GM18858 (cell line): ENCODE results near the gene ACTR5.
A peak's percentile ranks its signal among the peaks of the same experiment; 100 is the strongest.

Experiments
- ATAC-seq: cut with Tn5 transposase; IDR thresholded peaks from one replicate; pipeline ENCODE4 v1.9.1; 2021; ENCODE audit not compliant: unreplicated experiment

ACTR5 gene

DNA sequence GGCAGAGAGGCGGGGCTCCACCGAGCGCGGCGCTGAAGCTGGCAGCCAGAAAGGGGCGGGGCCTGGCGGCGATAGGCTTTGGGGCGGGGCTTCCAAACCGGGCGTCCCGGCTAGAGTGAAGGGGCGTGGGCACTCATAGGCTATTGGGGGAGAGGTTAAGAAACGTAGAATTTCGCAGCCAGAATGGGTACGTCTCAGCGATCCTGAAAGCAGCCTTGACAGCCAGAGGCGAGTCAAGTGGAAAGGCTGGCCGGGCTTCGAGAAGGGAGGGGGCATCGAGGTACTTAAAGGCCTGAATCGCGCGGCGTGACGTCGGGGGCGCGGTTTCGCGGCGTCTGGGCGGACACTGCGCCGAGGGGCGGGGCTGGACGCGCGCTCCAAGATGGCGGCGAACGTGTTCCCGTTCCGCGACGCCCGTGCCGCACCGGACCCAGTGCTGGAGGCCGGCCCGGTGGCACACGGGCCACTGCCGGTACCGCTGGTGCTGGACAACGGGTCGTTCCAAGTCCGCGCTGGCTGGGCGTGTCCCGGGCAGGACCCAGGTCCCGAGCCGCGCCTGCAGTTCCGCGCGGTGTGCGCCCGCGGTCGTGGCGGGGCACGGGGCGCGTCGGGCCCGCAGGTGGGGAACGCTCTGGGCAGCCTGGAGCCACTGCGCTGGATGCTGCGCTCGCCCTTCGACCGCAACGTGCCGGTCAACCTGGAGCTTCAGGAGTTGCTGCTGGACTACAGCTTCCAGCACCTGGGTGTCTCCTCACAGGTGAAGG lies at the start of gene ACTR5:
TSS of gene ACTR5 (plus strand) at position 364 of the 764 bp plus-strand sequence. CDS start at position 383, 19 bp downstream.
- peak; percentile 61 for ATAC-seq

DNA sequence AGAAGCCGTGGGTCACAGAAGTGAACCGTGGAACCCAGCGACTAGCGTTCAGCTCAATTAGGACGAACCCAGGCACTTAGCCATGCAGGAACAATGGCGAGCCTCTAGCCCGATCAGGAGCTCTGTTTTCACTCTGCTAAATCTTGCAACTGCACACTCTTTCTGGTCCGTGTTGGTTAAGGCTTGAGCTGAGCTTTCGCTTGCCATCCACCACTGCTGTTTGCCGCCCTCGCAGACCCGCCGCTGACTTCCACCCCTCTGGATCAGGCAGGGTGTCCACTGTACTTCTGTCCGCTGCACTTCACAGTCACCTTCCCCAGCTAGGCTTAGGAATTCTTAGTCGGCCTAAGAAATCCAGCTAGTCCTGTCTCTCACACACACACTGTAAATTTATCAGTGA lies 49.7 kb upstream of the ACTR5 start:
- no peak for ATAC-seq

DNA sequence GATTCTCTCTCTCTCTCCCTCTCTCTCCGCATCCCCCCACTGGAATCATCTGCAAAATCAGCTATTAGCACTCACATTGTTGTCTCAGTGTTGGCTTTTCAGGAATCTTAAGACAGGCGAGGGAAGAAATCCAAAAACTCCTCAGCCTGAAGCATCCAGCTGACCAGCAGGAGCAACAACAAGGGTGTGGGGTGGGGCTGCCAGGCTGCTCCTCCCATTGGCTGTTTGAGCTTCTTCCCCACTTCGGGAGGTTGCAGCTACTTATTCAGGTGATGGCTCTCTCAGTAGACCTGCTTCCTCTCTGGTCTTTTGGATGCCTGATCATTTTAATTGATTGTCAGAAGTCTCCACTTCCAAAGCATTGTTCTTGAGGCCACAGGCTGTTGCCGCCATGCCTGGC lies 48.1 kb upstream of the ACTR5 start:
- no peak for ATAC-seq

DNA sequence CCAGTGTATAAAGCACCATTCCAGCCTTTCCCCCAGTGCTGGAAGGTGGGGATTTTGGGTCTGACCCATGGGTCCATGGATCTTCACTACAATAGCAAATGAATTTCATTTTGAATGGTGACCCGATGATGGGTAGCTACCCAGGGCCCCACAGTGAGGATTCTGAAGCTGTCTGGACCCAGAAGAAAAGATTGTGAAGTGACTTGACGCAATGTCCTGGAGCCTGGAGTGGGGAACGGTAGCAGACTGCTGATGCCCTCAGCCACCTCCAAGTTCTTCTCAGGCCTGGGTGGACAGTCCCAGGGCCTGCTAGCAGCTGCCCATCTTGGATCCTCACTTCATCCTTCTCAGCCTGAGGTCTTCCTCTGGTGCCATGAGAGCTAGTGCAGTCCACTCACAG lies 47.3 kb upstream of the ACTR5 start:
- no peak for ATAC-seq

DNA sequence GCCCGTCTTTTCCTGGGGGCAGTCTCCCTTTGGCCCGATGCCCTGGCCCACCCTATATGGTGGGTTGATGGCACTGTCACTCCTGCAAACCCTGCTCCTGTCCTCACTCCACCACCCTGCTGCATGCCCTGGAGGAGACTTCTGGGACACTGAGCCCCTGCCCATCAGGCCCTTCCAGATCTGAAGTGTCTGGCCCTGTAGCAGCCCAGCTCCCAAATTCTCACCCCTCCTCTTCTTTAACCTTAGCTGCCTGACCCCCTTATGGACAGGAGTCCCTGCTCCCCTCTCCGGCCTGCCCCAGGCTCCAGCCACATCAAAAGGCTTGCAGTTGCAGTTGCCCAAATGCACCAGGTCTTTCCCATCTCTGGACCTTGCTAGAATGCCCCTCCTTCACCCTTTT lies 44.7 kb upstream of the ACTR5 start:
- no peak for ATAC-seq

DNA sequence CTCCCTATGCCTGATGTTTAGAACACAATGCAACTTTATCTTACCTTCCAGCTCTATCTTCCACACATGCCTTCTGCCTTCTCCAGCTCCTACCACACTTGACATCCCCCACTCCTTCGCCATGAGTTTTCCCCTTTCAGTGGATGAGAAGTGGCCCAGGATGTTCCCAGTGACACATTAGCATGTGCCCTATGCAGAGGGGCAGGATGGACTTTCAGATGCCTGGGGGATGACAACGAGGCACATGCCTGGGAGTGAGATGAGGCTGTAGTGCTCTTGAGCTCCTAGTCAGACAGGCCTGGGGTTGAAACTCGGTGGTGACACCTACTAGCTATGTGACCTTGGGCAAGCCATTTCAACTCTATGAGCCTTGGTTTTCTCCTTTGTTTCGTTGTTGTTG lies 44.1 kb upstream of the ACTR5 start:
- no peak for ATAC-seq

DNA sequence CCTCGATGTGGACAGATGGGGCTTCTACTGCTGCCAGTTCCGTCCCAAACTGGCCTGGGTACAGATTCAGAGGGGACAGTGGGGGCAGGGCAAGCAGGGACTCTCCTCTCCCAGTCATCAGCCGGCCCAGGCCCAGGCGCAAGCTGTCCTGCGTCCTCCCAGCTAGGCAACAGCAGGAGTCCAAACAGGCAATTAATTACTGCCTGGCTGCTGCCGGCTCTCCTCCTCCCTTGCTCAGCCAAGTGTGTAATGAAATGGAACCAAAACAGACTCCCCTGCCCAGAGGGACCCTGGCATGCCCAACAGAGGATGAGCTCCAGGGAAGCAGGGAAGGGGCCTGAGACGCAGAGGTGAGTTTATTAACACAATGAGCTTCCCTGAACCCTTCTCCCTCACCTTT lies 41.8 kb upstream of the ACTR5 start:
- ATAC-seq, result no peak

DNA sequence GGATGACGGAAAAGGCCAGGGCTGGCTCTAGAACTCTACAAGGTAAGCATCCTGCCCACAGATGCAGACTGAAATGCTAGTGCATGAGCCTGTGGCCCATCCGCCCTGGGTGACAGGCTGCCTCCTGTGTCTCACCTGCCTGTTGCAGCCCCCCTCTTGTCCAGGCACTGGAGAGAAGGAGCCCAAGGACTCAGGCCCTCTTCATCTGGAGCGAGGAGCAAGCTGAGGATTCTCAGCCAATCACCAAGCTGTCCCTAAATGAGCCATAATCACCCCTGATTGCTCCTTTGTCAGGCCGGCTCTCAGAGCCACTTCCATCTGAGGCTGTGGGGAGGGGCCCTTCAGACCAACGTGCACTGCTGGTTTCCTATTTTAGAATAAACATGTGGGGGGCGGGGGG lies 34.0 kb upstream of the ACTR5 start:
- ATAC-seq, result no peak

DNA sequence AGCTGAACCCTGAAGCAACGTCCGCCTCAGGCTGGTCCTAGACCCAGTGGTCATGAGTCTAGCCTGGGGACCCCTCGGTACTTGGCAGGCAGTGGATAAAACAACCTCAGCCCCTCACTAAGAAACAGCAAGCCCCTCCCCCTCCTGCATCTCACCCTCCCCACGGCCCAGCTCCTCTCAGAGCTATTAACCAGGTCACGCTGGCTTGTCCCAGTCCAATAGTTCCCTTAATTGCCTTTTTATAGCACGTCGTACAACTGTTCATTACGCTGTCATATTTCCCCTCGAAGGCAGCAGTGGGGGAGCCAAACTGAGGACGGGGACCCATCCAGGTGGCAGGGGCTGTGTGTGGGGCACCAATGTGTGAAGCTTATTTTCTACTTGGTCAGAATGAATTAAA lies 32.6 kb upstream of the ACTR5 start:
- no peak for ATAC-seq

DNA sequence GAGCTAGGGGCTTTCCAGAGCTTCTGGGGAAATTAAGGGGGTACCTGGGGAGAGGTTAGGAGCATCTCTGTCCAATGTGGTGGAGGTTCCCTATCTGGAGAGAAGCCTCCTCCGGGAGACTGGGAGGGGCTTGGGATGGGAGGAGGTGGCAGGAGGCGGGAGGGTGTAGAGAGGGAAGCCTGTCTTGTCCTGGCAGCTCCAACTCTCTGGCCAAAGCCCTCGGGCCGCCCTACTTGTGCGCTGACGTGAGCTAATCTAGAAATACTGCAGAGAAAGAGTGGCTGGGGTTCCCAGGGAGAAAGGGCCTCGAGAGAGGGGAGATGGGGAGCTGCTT lies 25.6 kb upstream of the ACTR5 start:
- ATAC-seq, result no peak

DNA sequence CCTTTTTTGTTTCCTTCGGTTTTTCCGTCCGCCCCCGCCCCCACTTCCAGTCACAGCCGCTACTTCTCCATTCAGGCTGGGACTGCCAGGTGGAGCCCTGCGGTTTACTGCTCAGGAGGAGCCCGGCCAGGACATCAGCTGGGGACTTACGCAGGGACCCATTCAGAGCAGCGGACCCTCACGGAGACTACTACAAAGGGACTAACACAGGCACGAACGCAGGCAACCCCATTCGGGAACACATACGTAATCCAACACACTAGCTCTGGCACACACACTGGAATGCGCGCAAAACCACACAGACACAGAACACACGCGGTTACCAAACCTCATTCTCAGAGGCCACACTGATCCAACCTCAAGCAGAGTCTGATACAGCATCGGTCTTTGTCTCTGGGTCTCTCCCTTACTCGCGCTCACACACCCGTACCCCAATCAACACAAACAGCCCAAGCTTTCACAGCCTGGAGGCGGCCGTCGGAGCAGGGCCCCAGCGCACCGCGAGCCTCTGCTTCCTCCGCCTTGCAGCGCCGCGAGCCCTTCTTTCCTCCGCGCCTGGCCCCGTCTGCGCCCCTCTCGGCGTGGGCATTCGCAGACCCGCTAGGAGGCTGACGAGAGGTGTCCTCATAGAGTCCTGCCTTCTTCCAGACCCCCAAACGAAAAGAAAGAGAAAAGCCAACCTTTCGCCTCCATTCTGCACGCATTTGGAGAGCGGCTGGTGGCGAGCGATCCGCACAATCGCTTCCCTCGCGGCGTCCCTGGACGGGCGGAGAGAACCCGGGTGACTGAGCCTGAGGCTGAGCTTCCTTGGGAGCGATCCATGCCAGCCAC lies 25.0 kb upstream of the ACTR5 start:
- no peak for ATAC-seq

DNA sequence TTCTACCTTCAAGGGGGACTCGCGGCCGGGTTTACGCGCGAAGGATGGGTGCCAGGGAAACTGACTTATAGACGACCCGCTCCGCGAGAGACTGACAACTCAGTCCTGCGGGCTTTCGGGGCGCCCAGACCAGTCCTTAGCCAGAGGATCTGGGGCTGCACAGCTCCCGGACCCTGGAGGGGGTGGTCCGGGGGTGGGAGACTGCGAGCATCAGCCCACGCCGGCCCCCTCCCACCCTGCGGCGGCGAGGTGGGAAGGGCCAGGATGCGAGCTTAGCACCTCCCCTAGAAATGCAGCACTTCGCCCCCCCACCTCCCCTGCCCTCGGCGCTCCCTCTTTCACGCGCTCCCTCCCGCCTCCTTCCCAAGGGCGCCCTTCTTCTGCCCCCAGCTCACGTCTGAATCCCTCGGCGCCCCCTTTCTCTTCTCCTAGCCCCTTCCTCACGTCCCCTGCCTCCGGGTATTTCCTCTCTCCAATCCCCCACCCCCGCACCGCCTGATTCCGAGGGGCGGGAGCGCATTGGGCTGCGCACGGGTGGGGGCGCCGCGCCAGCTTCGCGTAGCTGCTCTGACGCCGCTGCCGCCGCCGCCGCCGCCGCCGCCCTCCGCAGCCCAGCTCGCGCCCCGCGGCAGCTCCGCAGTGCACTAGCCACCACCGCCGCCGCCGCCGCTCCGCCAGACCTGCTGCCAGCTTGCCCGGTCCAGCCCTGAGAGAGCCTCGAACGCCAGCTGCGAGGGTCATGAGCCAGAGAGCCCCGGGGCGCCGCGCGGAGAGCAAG lies 24.2 kb upstream of the ACTR5 start, which contains the start of gene SLC32A1:
TSS of gene SLC32A1 (plus strand) at position 639 of the 778 bp plus-strand sequence. CDS start 239 bp downstream, outside the sequence.
- no peak for ATAC-seq

DNA sequence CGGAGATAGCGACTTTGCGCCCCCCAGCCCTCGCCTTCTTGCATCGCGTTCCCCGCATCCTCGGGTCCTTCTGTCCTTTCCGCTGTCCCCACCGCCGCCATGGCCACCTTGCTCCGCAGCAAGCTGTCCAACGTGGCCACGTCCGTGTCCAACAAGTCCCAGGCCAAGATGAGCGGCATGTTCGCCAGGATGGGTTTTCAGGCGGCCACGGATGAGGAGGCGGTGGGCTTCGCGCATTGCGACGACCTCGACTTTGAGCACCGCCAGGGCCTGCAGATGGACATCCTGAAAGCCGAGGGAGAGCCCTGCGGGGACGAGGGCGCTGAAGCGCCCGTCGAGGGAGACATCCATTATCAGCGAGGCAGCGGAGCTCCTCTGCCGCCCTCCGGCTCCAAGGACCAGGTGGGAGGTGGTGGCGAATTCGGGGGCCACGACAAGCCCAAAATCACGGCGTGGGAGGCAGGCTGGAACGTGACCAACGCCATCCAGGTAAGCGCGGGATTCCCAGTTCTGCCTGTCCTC lies 23.6 kb upstream of the ACTR5 start:
- ATAC-seq, result no peak

DNA sequence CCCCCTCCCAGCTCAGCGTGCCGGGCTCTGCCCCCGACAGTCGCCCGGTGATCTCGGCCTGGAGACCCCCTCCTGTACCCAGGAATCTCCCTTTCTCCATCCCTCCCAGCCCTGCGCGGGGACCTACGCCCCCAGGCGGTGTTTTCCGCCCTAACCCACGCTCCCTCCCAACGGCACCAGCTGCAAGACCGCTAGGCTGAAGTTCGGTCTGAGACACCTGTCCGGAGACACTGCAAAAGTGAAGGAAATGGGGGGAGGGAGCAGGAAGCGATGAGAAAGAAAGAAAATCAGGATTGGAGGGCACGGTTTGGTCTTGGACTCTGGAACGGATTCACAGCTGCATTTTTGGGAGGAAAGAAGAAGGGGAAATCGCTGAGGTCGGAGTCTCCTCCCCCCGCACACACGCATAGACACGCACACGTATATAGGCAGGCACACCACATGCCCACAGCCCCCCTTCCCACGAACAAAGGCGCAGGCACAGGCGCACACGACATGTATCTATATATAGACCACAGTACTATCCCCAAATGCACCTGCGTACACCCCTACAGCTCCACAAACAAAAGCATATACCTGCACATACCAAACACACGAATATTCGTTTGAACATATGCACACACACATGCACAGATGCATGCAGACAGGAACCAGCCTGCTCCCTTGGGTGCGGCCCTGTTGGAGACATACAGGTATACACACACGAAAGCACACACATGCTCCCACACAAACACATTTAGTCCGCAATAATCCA lies 22.9 kb upstream of the ACTR5 start:
- ATAC-seq, result no peak

DNA sequence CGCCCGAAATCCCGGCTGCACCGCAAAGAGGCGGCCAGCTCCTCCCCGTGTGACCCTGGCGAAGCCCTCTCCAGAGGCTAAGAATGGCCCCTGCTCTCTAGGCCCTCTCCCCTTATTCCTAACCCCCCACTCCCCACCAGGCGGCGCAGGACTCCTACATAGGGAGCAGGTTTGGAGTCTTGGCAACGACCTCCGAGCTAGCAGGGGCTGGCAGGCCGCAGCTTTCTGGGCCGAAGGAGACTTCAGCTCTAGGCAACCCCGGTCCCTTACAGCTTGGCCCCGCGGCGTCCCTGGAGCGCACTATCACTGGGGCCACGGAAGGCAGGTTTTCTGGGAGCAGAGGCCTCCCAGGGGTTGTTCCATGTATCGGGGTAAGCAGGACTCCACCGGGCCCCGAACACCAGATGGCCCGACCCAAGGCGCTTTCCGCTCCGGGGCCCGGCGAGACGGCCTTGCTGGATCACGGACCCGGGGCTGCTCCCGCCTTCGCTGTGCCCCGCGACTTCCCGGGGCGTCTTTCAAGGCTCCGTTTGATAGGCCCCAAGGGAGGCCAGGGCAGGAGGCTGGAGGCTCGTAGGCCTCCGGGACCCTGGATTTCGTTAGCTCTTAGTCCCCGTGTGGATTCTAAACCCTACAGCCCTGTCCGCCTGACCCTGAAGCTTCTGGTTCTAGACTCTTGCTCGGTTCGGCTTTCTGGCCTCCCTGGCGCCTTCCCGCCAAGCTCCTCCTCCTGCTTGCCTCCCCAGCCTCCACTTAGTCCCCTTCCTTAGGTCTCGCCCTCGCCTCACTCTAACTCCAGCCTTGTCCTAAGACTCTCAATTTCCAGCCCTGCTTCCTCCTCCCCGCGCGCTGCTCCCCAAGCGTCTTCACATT lies 22.1 kb upstream of the ACTR5 start:
- no peak for ATAC-seq

DNA sequence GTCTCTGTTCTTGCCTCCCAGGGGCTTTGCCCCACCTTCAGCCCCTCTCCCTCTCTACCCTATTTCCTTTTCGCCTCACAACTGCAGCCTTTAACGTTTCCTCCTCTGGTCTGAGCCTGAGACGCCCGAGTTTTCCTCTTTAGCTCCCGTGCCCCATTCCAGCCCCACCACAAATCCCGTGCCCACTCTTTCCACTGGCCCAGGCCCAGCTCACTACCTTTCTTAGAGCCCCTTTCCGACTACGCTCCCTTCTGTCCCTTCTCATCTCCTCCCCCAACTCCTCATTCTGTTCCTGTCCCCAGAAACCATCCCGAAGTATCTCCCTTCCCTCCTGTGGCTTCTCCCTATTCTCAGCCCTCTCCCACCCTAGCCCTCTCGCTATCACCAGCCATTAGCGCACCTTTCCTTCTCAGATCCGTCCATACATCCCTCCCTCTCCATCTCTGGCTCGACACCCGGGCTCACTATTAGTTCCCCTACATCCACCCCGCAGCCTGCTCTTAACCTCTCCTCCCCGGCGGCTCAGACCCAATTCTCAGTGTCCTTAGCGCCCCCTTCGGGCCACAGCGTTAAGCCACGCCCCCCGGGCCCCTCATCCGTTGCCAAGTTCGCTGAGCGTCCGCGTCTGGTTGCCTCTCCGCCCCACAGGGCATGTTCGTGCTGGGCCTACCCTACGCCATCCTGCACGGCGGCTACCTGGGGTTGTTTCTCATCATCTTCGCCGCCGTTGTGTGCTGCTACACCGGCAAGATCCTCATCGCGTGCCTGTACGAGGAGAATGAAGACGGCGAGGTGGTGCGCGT lies 21.3 kb upstream of the ACTR5 start:
- no peak for ATAC-seq

DNA sequence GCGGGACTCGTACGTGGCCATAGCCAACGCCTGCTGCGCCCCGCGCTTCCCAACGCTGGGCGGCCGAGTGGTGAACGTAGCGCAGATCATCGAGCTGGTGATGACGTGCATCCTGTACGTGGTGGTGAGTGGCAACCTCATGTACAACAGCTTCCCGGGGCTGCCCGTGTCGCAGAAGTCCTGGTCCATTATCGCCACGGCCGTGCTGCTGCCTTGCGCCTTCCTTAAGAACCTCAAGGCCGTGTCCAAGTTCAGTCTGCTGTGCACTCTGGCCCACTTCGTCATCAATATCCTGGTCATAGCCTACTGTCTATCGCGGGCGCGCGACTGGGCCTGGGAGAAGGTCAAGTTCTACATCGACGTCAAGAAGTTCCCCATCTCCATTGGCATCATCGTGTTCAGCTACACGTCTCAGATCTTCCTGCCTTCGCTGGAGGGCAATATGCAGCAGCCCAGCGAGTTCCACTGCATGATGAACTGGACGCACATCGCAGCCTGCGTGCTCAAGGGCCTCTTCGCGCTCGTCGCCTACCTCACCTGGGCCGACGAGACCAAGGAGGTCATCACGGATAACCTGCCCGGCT lies 20.6 kb upstream of the ACTR5 start:
- ATAC-seq, result no peak

DNA sequence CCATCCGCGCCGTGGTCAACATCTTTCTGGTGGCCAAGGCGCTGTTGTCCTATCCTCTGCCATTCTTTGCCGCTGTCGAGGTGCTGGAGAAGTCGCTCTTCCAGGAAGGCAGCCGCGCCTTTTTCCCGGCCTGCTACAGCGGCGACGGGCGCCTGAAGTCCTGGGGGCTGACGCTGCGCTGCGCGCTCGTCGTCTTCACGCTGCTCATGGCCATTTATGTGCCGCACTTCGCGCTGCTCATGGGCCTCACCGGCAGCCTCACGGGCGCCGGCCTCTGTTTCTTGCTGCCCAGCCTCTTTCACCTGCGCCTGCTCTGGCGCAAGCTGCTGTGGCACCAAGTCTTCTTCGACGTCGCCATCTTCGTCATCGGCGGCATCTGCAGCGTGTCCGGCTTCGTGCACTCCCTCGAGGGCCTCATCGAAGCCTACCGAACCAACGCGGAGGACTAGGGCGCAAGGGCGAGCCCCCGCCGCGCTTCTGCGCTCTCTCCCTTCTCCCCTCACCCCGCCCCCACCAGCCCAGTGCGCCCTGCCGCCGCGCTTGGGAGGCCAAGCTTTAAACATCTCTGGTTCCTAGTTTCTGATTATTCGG lies 20.0 kb upstream of the ACTR5 start:
- ATAC-seq, result no peak
